ENCODE results near the gene ALDH16A1.
"Not testable (repeated sequence)": the region's sequence is repeated elsewhere in the genome, so short reads cannot be mapped to it uniquely, and the experiment has no call there.

The ALDH16A1 gene

DNA sequence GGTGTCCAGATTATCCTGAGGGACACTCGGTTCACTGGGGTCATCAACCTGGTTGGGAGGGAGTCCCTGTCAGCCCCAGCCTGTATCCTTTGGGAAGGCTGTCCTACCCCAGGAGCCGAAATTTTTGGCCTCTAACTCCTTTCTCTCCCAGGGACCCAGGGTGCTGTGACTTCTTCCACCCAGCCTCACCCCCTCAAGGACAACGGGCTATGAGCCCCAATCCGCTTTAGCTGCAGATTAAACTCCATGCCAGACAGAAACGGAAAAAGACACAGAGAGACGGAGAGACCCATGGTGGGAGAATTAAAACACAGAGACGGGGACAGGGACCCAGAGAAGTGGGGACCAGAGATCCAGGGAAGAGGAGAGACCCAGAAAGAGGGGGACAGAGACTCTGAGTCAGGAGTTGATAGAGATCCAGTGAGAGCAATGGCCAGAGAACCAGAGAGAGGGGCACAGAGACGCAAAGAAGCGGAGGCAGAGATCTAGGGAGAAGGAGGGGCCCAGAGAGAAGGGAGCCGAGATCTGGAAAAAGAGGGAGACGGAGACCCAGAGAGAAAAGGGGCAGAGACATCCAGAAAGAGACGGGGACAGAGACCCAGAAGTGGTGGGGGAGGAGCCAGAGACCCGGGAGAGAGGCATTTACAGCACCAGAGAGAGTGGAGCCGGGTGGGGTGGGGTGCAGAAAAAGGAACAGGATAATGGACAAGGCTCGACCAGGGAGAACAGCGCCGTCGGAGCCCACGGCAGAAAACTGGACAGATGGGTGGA, 12.4 kb upstream of the ALDH16A1 start:
- DNase-seq (ENCODE audit: low read depth, low spot score): no peak

DNA sequence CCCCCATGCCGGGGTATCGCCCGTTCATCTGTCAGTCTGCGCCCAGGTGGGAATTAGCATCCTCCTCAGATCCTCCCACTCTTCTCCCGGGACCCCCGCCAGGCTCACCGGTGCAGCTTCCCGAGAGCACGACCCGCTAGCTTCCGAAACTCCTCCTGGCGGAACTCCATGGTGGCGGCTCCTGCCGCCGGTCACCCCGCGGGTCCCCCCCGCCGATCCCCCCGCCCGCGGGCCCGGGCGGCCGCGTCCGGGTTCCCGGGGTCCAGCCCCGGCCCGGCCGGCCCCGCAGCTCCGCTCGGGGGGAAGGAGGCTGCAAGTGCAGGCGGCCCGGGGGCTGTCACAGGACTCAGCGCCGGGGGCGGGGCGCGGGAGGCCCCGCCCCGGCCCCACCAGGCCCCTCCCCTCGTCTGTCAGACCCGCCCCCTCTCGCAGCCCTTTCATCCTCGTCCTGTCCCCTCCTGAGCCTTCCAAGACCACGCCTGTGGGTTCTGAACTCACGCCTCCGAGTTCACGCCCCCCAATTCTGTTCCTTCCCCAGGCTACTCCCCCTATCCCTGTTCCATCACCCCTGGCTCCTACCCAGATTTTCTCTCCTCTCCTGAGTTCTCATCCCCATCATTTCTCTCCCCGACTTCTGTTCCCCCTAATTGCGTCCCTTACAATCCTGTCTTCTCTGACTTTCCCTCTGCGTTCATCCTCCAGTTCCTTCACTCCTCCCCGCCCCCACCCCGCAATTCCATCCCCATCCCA, 11.6 kb upstream of the ALDH16A1 start, which contains the start of gene SLC17A7:
Gene SLC17A7, minus strand, starts transcription at position 318 of the 750 bp plus-strand sequence. Its CDS starts 148 bp downstream, at position 170.
- DNase-seq (ENCODE audit: low read depth, low spot score): no peak

DNA sequence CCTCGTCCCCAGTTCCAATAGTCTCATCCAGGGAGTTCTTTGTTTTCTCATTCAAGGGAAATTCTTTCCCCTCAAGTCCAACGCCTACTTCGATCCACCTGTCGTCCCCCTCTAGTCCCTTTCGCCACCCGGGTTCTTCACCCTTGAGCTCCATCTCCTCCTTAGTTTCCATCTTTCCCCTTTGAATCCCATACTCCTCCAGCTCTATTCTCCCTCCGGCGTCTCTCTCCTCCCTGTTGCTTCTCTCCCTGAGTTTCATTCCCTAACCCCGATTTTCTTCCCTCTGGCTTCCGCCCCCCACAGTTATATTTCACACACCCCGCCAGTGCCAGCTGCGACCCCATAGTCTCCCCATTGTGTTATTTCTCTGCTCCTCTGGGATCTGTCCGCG, 11.1 kb upstream of the ALDH16A1 start:
- DNase-seq (ENCODE audit: low read depth, low spot score): no peak

DNA sequence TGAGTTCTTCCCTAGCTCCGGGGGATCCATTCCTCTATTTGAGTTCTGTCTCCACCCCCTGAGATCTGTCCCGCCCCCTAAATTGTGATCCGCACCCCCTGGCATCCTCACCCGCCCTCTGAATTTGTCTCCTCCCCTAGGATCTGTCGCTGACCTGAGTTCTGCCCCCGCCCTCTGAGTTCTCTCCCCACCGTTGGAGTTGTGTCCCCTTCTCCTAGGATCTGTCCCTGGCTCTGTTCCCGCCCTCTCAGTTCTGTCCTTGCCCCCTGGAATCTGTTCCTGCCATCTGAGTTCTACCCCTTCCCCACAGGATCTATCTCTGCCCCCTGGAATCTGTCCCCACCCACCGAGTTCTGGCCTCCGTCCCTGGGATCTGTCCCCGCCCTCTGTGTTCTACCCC, 10.7 kb upstream of the ALDH16A1 start:
- DNase-seq (ENCODE audit: low read depth, low spot score): no peak

DNA sequence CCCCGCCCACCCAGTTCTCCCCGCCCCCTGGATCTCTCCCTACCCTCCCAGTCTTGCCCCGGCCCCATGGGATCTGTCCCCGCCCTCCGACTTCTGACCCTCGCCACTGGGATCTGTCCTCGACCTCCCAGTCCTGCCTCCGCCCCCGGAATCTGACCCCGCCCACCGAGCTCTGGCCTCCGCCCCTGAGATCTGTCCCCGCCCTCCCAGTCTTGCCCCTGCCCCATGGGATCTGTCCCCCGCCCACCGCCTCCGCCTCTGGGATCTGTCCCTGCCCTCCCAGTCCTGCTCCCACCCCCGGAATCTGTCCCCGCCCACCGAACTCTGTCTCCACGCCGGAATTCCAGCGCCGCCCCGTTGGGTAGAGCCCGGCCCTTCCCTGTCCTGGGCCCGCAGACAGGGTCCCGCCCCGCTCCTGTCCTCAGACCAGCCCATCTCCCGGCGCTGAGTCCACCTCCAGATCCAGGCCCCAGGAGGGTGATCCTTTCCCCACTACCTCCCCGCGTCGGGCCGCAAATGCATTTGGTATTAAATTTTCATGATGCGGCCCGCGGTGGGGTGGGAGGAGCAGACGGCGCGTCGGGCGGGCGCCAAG, 10.2 kb upstream of the ALDH16A1 start:
- peak; percentile 92 for DNase-seq (ENCODE audit: low read depth, low spot score)

DNA sequence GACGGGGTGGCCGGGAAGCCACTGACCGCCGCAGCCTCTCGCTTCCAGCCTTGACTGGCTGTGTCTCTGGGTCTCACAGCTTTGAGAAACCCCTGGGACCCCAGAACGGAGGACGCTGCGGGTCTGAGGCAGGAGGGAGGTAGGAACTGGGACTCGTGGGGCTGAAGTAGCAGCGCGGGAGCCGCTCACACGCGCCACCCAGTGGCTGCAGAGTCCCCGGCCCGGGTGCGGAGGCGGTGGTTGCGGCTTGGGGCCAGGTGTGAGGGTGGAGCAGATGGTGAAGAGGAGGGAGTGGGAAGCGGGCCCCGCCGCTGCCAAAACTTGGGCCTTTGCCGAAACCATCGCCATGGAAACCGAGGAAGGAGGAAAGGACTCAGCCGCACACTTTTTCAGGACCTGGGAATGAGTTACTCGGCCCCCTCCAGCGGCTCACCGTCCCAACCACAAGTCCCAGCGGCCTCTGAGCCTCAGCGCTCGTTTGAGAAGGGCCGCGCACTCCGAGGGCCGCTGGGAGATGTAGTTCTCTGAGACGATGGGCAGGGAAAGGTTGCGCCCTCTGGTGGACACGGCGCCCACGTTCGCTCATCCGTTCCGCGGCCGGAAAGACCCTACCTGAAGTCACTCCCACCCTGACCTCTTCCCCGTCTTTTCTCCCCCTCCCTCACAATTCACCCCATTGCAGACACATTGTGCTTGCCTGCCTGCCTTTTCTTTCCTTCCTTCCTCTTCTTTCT, 9.5 kb upstream of the ALDH16A1 start:
- peak; percentile 98 for DNase-seq (ENCODE audit: low read depth, low spot score)

DNA sequence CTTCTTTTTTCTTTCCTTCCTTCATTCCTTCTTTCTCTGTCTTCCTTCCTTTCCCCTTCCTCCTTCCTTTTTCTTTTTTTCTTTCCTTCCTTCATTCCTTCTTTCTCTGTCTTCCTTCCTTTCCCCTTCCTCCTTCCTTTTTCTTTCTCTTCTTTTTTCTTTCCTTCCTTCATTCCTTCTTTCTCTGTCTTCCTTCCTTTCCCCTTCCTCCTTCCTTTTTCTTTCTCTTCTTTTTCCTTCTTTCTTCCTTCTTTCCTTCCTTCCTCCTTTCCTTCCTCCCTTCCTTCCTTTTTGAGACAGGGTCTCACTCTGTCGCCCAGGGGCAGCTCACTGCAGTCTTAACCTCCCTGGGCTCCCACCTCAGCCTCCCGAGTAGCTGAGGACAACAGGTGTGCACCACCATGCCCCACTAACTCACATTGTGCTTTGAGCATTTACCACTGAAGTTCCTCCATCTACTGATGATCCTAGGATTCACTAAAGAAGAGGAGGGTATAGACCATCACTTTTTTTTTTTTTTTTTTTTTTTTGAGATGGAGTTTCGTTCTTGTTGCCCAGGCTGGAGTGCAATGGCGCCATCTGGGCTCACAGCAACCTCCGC, 8.8 kb upstream of the ALDH16A1 start:
- DNase-seq (ENCODE audit: low read depth, low spot score): not testable (repeated sequence)

DNA sequence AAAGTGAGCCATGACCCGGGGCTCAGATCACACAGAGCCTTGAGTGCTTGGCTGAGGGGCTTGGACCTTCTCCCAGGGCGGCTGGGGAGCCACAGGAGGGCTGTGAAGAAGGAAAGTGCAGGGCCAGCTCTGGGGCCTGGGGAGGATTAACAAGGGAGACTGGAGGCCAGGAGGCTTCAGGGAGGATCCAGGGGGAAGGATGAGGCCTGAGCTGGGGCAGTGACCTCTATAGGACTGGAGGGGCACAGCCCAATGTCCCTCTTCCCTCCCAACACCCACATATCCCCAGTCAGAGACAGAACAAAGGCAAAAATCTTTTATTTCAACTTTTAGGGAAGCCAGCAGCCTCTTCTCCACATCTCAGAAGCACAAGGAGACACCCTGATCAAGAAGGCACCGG, 7.0 kb upstream of the ALDH16A1 start:
- no peak for DNase-seq (ENCODE audit: low read depth, low spot score)

DNA sequence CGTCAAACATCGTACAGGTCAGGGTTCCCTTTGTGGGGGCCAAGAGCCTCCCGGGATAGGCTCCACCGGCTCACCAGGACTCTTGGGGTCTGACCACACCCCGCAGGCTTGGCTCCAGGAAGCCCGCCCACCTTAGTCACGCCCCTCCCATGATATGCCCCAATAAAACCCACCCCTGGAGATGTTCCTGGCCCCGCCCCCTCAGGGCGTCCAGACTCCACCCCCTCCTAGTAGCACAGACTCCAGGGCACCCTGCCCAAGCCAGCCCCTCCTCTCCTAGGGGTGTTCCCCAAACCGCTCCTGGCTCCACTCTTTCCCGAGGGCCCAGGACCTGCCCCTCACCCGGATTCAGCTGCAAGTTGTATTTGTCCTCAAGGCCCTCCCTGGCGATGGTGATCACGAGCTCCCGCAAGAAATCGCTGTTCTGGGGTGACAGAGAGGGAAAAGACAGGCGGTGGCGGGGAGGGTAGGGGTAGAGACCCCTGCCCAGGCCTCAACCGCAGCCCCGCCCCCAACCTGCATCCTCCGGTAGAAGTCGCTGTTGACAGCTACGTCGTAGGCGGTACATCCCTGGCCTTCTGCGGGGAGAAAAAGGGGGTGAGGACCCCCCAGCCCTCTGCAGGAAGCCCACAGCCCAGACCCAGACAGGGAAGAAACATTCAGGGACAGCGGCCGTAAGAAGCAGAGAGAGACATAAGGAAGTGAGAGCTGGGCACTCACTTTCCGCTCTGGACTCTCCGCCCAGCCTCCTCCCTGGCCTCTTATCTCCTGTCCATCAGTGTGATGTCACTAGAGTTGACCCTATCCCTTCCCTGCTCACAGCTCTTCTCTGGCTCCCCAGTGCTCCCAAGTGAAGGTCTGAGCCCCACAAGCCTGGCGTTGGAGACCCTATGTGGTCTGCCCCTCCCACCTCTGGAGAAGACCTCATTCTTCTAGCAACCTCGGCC, 5.3 kb upstream of the ALDH16A1 start:
- no peak for DNase-seq (ENCODE audit: low read depth, low spot score)

DNA sequence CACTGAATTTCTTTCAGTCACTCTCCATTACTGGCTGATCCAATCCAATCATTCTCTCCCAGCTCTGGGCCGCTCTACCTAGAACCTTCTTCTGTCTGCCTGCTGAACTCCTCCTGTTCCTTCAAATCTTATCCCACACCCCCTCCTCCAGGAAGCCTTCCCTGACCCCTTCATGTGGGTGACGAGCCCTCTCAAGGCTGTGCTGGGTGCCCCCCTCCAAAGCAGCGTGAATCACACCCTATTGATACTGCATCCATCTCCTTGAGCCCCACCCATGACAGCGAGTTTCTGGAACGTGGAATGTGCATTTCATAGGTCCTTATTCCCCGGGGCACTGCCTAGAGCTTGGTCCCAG, 4.6 kb upstream of the ALDH16A1 start:
- DNase-seq (ENCODE audit: low read depth, low spot score): no peak

DNA sequence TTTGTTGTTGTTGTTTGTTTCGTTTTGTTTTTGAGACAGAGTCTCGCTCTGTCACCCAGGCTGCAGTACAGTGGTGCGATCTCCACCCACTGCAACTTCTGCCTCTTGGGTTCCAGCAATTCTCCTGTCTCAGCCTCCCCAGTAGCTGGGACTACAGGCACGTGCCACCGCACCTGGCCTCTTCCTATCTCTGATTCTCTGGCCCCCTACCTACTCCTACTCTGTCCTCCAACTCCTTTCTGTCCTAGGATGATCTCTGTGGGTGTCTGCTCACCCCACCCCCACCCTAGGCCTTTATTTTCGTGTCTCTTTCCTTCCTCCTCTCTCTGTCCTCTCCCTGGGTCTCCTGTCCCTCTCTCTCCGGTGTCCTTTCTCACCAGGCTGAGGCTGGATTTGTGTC, 2.6 kb upstream of the ALDH16A1 start:
- no peak for DNase-seq (ENCODE audit: low read depth, low spot score)

DNA sequence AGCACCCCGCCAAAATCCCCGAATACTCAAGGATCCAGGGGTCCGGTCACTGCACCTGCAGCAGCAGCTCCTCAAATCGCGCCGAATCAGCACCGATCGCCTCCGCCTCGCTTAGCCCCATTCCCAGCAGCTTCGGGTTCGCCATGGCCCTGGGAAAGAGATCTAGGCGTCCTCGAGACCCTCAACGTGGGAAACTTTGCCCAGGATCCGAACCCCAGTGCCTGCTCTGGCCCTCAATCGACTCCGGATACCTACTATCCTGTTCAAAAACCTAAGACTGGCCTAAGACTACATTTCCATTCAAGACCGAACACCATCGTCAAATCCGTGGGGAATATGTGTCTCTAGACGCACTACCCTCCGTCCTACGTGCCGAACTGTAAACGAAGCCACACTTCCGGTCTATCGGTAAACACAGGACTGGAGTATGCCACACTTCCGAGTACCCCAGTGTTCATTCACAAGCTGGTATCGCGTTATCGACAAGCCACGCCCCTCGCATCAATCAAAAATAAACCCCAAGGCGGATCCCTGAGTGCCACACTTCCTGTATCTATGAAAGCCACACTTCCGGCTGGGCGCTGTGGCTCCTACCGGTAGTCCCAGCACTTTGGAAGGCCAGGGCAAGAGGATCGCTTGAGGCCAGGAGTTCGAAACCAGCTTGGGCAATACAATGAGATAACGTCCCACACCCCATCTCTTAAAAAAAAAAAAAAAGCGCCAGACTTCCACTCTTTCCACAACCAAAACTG, 1.4 kb upstream of the ALDH16A1 start, which contains the start of gene PIH1D1:
Gene PIH1D1, minus strand, starts transcription at position 385 of the 752 bp plus-strand sequence. Its CDS starts 240 bp downstream, at position 145.
- DNase-seq (ENCODE audit: low read depth, low spot score): peak; percentile 99

DNA sequence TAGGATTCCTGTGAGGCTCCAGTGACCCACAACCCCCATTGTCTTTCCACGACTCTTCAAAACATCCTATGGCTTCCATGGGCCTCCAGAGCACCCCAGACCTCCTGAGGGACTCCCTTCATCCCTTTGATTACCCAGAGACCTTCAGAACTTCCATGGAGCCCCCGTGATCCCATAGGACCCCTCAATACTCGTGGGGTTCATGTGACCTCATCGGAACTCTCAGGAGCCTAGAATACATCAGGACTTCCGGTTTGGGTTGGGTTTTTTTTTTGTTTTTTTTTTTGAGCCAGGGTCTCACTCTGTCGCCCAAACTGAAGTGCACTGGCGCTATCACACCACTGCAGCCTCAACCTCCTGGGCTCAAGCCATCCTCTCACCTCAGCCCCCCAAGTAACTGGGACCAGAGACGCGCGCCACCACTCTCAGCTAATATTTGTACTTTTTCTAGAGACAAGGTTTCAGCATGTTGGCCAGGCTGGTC, 774 bp downstream of the ALDH16A1 start:
- DNase-seq (ENCODE audit: low read depth, low spot score): no peak

DNA sequence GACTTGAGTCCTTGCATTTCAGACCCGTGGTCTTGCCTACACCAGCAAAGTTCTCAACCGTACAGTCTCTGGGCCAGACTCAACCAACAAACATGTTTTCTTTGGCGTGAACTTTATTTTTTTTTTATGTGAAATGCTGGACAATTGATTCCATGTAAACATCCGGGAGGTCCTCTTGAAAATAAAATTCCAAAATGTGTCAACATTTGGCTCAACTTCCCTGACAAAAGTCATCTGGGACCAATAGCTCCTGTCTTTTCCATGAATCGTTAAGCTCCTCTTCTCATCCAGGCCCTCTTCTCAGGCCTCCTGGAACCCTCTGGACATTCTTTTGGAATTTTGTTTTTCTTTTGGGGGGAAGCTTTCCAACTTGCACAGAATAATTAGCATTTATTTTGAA, 2.7 kb downstream of the ALDH16A1 start:
- DNase-seq (ENCODE audit: low read depth, low spot score): no peak

DNA sequence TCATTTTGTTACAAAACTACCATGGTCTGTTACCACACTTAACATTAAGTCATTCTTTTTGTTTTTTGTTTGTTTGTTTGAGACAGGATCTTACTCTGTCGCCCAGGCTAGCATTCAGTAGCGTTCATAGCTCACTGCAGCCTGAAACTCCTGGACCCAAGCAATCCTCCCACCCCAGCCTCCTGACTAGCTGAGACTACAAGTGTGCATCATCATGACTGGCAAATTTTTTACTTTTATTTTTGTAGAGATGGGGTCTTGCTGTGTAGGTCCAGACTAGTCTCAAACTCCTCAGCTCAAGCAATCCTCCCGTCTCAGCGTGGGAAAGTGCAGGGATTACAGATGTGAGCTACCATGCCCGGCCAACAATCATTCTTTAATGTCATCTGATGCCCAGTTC, 3.3 kb downstream of the ALDH16A1 start:
- DNase-seq (ENCODE audit: low read depth, low spot score): no peak

DNA sequence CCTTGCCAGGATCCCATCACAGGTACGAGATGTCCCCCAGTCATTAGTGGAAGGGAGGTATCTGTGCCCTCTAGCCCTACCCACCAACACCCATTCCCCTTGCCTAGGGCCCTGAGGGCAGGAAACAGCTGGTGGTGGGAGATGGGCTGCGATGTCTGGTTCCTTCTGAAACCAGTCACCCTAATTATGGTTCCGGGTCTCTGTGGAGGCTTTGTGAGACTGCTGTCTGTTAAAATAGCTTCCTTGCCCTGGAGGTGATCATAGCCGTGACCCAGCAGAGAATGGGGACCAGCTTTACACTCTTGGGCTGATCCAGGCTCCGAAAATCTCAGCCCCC, 5.5 kb downstream of the ALDH16A1 start:
- DNase-seq (ENCODE audit: low read depth, low spot score): no peak

DNA sequence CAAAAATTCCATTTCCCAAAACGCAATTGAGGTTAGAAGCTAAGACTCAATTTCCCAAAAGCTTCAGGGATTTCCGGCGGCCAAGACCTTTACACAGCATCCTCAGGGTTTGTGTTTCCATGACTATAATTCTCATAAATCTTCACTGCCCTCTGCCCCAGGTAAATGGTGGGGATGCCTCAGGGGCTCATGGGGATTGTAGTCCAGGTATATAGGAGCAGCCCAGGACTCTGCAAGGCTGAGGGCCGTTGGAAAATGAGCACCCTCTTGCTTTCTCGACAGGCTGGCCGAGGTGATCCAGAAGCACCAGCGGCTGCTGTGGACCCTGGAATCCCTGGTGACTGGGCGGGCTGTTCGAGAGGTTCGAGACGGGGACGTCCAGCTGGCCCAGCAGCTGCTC, 6.4 kb downstream of the ALDH16A1 start:
- DNase-seq (ENCODE audit: low read depth, low spot score): no peak

DNA sequence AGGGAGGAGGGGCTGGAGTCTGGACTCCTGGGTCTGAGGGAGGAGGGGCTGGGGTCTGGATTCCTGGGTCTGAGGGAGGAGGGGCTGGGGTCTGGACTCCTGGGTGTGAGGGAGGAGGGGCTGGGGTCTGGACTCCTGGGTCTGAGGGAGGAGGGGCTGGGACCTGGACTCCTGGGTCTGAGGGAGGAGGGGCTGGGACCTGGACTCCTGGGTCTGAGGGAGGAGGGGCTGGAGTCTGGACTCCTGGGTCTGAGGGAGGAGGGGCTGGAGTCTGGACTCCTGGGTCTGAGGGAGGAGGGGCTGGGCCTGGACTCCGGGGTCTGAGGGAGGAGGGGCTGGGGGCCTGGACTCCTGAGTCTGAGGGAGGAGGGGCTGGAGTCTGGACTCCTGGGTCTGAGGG, 8.1 kb downstream of the ALDH16A1 start:
- not testable (repeated sequence) for DNase-seq (ENCODE audit: low read depth, low spot score)

DNA sequence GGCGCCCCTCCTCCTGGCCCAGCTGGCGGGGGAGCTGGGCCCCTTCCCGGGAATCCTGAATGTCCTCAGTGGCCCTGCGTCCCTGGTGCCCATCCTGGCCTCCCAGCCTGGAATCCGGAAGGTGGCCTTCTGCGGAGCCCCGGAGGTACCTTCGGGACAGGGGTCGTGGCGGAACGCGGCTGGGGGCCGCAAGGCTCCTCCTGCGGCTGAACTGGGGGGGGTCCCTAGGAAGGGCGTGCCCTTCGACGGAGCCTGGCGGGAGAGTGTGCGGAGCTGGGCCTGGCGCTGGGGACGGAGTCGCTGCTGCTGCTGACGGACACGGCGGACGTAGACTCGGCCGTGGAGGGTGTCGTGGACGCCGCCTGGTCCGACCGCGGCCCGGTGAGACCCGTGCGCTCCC, 8.6 kb downstream of the ALDH16A1 start:
- no peak for DNase-seq (ENCODE audit: low read depth, low spot score)

DNA sequence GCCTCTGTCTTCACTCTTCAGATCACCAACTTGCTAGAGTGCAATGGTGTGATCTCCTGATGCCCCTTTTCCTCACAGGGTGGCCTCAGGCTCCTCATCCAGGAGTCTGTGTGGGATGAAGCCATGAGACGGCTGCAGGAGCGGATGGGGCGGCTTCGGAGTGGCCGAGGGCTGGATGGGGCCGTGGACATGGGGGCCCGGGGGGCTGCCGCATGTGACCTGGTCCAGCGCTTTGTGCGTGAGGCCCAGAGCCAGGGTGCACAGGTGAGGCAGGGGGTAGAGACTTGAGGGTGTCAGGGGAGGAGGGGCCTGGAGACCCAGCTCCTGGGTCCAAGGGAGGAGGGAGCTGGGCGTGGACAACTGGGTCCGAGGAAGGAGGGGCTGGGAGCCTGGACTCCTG, 9.5 kb downstream of the ALDH16A1 start:
- DNase-seq (ENCODE audit: low read depth, low spot score): no peak

Data from astrocyte of the hippocampus (primary cell).